ENCODE measurements around the gene TRPM4.

DNA sequence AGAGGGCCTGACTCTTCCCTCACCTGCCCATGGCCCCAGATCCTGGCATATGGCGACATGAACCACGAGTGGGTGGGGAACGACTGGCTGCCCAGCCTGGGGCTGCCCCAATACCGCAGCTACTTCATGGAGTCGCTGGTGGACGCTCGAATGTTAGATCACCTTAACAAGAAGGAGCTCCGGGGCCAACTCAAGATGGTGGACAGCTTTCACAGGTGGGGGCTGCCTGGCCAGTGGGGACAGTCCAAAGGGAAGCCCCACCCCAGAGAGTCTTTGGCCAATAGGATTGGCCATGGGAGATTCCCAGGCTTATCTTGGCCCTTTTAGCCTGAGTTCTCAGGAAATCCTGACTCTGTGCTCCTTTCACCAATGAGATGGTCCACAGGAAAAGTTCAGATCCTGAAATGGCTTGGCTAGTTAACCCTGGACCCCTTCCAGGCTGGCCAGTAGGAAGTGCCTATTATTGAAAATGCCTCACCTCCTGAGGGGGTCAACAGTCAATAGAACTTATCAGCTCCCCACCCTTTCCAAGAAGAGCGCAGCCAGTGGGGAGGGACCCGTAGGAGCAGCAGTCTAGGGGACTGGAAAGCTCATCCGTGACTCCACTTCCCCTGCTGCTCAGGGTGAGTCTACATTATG is 9.4 kb upstream of the TRPM4 start:
- TF ChIP-seq, protein P1, sequence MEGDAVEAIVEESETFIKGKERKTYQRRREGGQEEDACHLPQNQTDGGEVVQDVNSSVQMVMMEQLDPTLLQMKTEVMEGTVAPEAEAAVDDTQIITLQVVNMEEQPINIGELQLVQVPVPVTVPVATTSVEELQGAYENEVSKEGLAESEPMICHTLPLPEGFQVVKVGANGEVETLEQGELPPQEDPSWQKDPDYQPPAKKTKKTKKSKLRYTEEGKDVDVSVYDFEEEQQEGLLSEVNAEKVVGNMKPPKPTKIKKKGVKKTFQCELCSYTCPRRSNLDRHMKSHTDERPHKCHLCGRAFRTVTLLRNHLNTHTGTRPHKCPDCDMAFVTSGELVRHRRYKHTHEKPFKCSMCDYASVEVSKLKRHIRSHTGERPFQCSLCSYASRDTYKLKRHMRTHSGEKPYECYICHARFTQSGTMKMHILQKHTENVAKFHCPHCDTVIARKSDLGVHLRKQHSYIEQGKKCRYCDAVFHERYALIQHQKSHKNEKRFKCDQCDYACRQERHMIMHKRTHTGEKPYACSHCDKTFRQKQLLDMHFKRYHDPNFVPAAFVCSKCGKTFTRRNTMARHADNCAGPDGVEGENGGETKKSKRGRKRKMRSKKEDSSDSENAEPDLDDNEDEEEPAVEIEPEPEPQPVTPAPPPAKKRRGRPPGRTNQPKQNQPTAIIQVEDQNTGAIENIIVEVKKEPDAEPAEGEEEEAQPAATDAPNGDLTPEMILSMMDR (IDR thresholded peaks at IDR 0.05) = no peak
- TF ChIP-seq POLR2A (IDR thresholded peaks at IDR 0.05) = no peak

Measured in Peyer's patch (tissue), 4 donors.